HG02623 (cell line): ENCODE measurements around the gene ALDH16A1.
"Not testable (repeated sequence)": the region's sequence is repeated elsewhere in the genome, so short reads cannot be mapped to it uniquely, and the experiment has no call there.

ENCODE experiments used
- ATAC-seq: cut with Tn5 transposase; IDR thresholded peaks from one replicate; pipeline ENCODE4 v1.9.1; 2021; ENCODE audit warnings: moderate library complexity; ENCODE audit not compliant: unreplicated experiment

Gene ALDH16A1

GRCh38 chr19:49461656-49462055, 8.6 kb downstream of the ALDH16A1 start:
- no peak for ATAC-seq

DNA sequence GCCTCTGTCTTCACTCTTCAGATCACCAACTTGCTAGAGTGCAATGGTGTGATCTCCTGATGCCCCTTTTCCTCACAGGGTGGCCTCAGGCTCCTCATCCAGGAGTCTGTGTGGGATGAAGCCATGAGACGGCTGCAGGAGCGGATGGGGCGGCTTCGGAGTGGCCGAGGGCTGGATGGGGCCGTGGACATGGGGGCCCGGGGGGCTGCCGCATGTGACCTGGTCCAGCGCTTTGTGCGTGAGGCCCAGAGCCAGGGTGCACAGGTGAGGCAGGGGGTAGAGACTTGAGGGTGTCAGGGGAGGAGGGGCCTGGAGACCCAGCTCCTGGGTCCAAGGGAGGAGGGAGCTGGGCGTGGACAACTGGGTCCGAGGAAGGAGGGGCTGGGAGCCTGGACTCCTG, 9.5 kb downstream of the ALDH16A1 start:
- ATAC-seq, result no peak

DNA sequence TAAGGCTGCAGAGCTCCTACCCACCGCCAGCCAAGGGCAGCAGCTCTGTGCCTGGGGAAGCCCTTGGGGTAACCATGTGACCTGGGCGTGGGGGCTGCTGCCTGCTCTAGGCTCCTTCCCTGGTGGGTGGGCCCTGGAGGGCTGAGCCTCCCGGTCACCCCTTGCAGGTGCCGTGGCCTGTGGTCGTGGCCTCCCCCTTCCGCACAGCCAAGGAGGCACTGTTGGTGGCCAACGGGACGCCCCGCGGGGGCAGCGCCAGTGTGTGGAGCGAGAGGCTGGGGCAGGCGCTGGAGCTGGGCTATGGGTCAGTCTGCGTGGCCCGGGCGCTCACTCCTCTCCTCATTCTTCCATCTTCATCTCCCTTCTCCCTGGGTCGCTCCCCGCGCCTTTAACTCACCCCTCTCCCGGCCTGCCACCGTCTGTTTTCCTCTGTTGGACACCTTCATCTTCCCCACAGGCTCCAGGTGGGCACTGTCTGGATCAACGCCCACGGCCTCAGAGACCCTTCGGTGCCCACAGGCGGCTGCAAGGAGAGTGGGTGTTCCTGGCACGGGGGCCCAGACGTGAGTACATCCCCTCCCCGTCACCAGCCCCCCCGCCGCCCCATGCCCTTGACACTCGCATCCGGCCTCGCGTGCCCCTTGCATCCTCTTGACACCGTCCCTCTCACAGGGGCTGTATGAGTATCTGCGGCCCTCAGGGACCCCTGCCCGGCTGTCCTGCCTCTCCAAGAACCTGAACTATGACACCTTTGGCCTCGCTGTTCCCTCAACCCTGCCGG, 11.1 kb downstream of the ALDH16A1 start:
- ATAC-seq, result no peak

DNA sequence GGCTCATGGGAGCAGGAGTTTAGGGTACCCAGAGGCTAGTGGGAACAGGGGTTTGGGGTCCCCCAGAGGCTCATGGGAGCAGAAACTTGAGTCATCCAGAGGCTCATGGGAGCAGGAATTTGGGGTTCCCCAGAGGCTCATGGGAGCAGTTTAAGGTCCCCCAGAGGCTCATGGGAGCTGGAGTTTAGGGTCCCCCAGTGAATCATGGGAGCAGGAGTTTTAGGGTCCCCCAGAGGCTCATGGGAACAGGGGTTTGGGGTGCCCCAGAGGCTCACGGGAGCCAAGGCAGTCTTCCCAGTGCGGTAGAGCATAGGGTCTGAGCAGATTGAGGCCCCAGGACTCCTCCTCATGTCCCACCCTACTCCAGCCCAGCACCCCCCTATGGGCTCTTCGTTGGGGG, 12.3 kb downstream of the ALDH16A1 start:
- no peak for ATAC-seq

DNA sequence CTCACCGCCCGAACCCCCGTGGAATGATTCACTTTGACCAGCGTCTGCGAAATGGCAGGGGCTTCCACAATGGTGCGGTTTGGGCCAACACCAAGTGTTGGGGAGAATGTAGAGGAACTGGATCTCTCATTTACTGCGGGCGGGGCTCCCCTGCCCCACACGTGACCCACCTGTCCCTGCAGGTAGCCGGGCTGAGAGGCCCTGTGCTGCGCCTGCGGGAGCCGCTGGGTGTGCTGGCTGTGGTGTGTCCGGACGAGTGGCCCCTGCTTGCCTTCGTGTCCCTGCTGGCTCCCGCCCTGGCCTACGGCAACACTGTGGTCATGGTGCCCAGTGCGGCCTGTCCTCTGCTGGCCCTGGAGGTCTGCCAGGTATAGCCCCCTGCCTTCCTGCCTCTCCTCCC, 15.2 kb downstream of the ALDH16A1 start:
- no peak for ATAC-seq

DNA sequence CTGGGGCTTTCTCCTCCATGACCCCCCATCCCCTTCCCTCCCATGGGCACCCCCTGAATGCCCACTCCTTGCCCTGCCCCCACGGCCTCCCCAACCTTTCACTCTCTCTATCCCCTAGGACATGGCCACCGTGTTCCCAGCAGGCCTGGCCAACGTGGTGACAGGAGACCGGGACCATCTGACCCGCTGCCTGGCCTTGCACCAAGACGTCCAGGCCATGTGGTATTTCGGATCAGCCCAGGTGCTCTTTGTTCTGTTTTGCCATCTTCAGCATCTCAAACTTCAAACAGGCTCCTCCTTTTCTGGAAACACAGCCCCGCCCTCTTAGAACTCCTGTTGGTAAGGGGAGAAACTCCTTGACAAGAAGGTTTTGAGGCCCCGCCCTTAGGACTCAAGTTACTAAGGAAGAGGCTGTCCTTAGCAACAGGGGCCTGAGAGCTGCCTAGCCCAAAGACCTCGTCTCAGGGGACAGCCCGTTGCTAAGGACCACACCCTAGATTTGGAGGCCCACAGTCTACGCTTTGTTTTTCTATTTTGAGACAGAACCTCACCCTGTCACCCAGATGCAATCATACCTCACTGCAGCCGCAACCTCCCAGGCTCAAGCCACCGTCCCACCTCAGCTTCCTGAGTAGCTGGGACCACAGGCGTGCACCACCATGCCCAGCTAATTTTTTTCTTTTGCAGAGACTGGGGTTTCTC, 15.9 kb downstream of the ALDH16A1 start:
- ATAC-seq, result peak; percentile 61

GRCh38 chr19:49469828-49470614, 17.0 kb downstream of the ALDH16A1 start:
- peak; percentile 38 for ATAC-seq

DNA sequence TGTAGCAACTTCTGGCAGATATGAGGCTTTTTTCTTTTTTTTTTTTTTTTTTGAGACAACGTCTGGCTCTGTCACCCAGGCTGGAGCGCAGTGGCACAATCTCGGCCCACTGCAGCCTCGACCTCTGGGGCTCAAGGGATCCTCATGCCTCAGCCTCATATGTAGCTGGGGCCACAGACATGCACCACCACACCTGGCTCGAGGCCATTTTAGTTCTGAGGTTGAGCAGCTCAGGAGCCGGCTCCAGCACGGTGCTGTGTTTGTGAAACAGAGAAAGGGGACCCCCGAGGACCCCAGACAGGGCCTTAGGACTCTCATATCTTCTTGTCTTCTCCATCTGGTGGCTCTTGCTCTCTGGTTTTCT, 17.6 kb downstream of the ALDH16A1 start:
- no peak for ATAC-seq

DNA sequence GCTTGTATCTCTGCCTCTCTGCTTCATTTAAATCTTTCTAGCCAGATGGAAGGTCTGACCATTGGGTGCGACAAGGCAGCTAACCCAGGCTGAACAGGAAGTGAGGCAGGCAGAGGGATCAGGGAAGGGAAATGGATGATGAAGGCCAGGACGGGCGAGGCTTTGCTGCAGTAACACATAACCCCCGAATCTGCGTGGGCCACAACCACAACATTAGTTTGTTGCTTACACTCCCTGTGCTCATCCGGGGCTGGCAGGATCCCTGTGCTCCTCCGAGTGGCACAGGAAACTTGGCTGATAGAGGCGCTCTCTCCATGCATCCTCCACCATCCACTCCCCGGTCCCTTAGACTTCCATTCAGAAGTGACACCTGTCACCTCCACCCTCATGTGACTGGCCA, 19.9 kb downstream of the ALDH16A1 start:
- no peak for ATAC-seq

GRCh38 chr19:49473501-49473867, 20.5 kb downstream of the ALDH16A1 start:
- ATAC-seq, result not testable (repeated sequence)

GRCh38 chr19:49473868-49474541, 21.0 kb downstream of the ALDH16A1 start, which contains the start of gene FLT3LG:
FLT3LG (plus strand) TSS chr19:49474215; CDS start chr19:49474640, 425 bp downstream.
- no peak for ATAC-seq

DNA sequence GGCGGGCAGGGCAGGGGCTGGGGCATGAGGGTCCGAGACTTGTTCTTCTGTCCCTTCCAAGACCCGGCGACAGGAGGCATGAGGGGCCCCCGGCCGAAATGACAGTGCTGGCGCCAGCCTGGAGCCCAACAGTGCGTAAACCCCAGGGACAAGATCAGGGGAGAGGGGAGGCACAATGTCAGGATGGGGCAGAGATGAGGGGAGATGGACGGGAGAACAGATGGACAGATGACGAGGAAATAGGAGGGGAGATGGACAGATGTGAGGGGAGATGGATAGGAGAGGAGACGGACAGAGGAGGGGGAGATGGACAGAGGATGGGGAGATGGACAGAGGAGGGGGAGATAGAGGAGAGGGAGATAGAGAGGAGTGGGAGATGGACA, 21.5 kb downstream of the ALDH16A1 start:
- no peak for ATAC-seq

GRCh38 chr19:49475191-49475917, 22.3 kb downstream of the ALDH16A1 start:
- ATAC-seq, result no peak

DNA sequence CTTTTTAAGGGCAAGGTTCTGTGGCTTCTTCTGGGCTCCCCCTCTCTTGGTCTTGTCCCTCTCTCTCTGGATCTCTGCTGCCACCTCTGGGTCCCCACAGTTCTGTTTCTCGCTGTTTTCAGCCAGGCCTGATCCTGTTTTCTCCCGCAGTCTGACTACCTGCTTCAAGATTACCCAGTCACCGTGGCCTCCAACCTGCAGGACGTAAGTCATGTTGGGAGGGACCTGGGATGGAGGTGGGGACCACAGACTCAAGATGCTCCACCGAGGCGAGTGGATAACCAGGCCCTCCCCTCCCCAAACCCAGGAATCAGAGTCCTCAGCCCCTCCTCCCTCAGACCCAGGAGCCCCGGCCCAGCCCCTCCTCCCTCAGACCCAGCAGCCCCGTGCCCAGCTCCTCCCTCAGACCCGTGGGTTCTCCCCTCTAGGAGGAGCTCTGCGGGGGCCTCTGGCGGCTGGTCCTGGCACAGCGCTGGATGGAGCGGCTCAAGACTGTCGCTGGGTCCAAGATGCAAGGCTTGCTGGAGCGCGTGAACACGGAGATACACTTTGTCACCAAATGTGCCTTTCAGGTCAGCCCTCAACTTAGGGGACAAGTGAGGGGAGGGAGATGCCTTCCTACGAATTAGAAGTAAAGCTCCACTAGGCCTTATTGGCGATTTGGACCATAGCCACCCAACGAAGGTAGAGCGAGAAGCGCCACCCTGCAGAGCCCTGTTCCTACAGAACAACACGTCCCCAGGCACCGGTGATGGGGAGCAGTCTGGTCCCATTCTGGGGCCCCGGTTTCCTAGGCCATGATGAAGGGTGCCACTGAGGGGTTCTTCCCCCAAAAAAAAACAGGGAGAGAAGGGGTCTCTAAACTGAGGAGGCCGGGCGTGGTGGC, 23.2 kb downstream of the ALDH16A1 start:
- ATAC-seq, result no peak

GRCh38 chr19:49479975-49480628, 27.1 kb downstream of the ALDH16A1 start:
- ATAC-seq, result no peak

GRCh38 chr19:49481020-49481683, 28.1 kb downstream of the ALDH16A1 start:
- no peak for ATAC-seq

DNA sequence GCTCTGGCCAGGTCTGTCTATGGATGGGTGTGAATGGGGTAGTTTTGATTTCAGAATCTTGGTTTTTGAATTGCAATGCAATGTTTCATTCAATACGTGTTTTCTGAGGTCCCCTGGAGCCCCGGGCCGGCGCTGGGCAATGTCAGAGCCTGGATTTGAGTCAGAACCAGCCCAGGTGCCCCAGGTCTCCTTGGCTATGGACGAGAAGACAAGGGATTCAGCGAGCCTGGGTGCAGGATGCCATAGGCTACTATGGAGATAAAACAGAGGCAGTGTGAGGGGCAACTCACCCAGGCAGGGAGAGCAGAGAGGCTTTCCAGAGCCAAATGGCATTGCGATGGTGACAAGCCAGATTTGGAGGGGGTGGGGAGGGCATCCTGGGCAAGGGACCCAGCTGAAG, 33.2 kb downstream of the ALDH16A1 start:
- no peak for ATAC-seq

GRCh38 chr19:49486710-49487276, 33.8 kb downstream of the ALDH16A1 start:
- ATAC-seq, result no peak
